Measurements from ENCODE around the gene CALML5. TPM values are rescaled to one million over a fixed set of nuclear protein-coding genes. Genes with fewer than 3 reads are reported as not detected.

Gene CALML5
- total and polyA plus RNA-seq, 2 experiments from 2014 or later: not detected

- Histone ChIP-seq H4K20me1 (ENCODE audit: insufficient read depth) (no peaks in the 10 kb centered on the region), H3K9ac (no peak overlapping the region), H3K4me1 (ENCODE audit: insufficient read depth) (peaks cover 19% of the 10 kb centered on the region), H3K4me3 (no peak overlapping the region), H3K4me2 (ENCODE audit: unreplicated experiment) (no peak overlapping the region), H2AFZ (no peak overlapping the region), H3K27ac (no peak overlapping the region), H3K9me2 (ENCODE audit: insufficient read depth) (no peaks in the 10 kb centered on the region), H3F3A (ENCODE audit: insufficient read depth) (no peaks in the 10 kb centered on the region), H3K36me3 (ENCODE audit: low read depth) (no peaks in the 10 kb centered on the region), H3K9me3 (ENCODE audit: low read depth) (no peaks in the 10 kb centered on the region), H3K27me3 (replicated peaks; ENCODE audit: insufficient read depth) (no peaks in the 10 kb centered on the region), H3K79me2 (ENCODE audit: insufficient read depth) (no peaks in the 10 kb centered on the region)
- no peak for DNase-seq
- no peak for TF ChIP-seq EZH2phosphoT487 (IDR thresholded peaks at IDR 0.05; ENCODE audit: insufficient read depth, low read depth)
- WGBS, 2 experiments (ENCODE audit: low coverage in 1 of 2, low lambda C conversion rate in 2 of 2, missing lambda C conversion rate in 2 of 2): 95 to 96% methylated on average over 14 to 15 of the region's 15 CpGs
- in situ Hi-C loops (cut with MboI): no loop called here
Observed at GRCh38 chr10:5470062-5470751, 29.2 kb downstream of the CALML5 start.

DNA sequence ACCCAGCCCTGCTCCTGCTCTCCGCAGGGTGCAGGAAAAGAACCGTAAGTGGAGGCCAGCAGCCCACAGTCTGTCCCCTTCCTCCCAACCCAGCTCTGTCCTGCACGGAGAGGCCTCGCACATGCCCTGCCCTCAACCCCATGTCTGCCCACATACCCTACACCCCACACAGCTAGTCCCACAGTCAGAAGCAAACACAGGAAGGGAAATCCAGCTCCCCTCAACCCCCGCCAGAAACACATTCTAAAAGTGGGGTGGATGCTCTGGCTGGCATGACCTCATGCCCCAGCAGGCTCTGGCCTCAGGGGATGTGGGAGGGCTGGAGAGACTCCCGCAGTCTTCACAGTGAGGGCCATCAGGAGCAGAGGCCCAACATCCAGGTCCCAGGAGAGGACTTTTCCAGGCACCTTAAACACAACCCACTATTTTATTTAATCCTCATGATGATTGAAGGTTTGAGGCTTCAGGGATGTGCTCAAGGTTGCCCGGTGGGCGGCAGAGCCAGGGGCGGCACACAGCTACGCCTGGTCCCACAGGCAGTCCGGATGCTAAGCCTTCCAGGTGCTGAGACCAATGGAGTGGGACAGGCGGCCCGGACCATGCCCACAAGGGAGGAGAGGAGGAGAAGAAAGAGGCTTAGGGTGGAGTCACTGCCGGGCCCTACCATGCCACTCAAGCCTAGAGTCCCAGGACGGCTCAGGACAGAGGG lies 29.9 kb downstream of the CALML5 start:
- Histone ChIP-seq H3K79me2 (ENCODE audit: insufficient read depth) (no peaks in the 10 kb centered on the region), H3K4me1 (ENCODE audit: insufficient read depth) (peaks cover 14% of the 10 kb centered on the region), H4K20me1 (ENCODE audit: insufficient read depth) (no peaks in the 10 kb centered on the region), H3K4me3 (no peak overlapping the region), H3K27ac (no peak overlapping the region), H3K27me3 (replicated peaks; ENCODE audit: insufficient read depth) (no peaks in the 10 kb centered on the region), H3F3A (ENCODE audit: insufficient read depth) (peaks cover 3% of the 10 kb centered on the region; the same call in 1 of the 2 replicates), H3K4me2 (ENCODE audit: unreplicated experiment) (no peak overlapping the region), H3K9me3 (ENCODE audit: low read depth) (no peaks in the 10 kb centered on the region), H3K36me3 (ENCODE audit: low read depth) (no peaks in the 10 kb centered on the region), H3K9me2 (ENCODE audit: insufficient read depth) (no peaks in the 10 kb centered on the region), H3K9ac (no peak overlapping the region), H2AFZ (no peak overlapping the region)
- DNase-seq: no peak
- TF ChIP-seq EZH2phosphoT487 (IDR thresholded peaks at IDR 0.05; ENCODE audit: insufficient read depth, low read depth) (no peak), EZH2 (IDR thresholded peaks at IDR 0.05; ENCODE audit: insufficient read depth, poor library complexity, severe bottlenecking) (no peak)
- 87 to 90% methylated on average over 12 to 15 of the region's 15 CpGs for WGBS, 2 experiments (ENCODE audit: low coverage in 1 of 2, low lambda C conversion rate in 2 of 2, missing lambda C conversion rate in 2 of 2)
- in situ Hi-C loops (cut with MboI): no loop called here

DNA sequence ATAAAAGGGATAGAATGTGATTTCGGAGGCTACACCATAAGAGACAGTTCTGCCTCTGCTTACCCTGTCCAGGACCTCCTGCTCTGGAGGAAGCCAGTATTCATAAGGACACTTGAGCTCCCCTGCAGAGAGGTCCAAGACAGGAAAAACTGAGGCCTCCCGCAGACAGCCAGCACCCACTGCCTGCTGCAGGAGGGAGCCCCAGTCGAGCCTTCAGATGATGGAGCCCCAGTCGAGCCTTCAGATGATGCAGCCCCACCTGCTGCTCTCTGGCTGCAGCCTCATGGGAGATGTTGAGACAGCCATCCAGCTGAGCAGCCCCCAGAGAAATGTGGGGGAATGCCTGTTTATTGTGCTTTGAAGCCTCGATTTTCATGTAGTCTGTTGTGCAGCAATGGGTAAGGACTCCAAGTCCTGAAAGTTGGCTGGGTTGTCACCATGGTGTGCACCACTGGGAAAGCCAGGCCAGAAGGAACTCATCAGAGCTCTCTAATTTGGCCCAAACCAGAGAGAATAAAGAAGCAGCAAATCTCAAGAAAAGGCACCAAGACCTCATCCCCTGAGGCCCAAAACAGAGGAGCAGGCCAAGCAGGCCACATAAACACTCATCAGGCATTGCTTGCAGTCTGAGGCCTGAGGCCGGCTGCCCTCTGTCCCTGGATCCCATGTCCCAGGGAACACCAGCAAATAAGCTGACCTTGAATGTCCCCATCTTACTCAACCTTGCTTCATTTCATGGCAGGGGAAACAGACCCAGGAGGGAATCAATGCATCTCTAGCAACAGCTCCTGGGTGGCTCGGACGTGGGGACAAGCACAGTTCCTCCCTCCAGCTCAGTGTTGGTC lies 30.9 kb downstream of the CALML5 start:
- H3K27ac ChIP-seq: no peak overlapping the region
- no peaks in the 10 kb centered on the region for H4K20me1 ChIP-seq (ENCODE audit: insufficient read depth)
- no peak overlapping the region for H3K4me3 ChIP-seq
- no peak overlapping the region for H3K4me2 ChIP-seq (ENCODE audit: unreplicated experiment)
- WGBS, 2 experiments (ENCODE audit: low coverage in 1 of 2, low lambda C conversion rate in 2 of 2, missing lambda C conversion rate in 2 of 2): 64 to 76% methylated on average over 8 of the region's 8 CpGs
- H3K79me2 ChIP-seq (ENCODE audit: insufficient read depth): no peaks in the 10 kb centered on the region
- in situ Hi-C loops (cut with MboI): no loop called here
- H3K9ac ChIP-seq: no peak overlapping the region
- H3K27me3 ChIP-seq (replicated peaks; ENCODE audit: insufficient read depth): no peaks in the 10 kb centered on the region
- H3F3A ChIP-seq (ENCODE audit: insufficient read depth): peaks cover 4% of the 10 kb centered on the region; the same call in 1 of the 2 replicates
- no peak for TF ChIP-seq EZH2 (IDR thresholded peaks at IDR 0.05; ENCODE audit: insufficient read depth, poor library complexity, severe bottlenecking)
- no peak for TF ChIP-seq EZH2phosphoT487 (IDR thresholded peaks at IDR 0.05; ENCODE audit: insufficient read depth, low read depth)
- H3K9me2 ChIP-seq (ENCODE audit: insufficient read depth): no peaks in the 10 kb centered on the region
- no peaks in the 10 kb centered on the region for H3K36me3 ChIP-seq (ENCODE audit: low read depth)
- peaks cover 12% of the 10 kb centered on the region for H3K4me1 ChIP-seq (ENCODE audit: insufficient read depth)
- DNase-seq: no peak
- H3K9me3 ChIP-seq (ENCODE audit: low read depth): no peaks in the 10 kb centered on the region
- no peak overlapping the region for H2AFZ ChIP-seq

- Histone ChIP-seq H3K9ac (no peak overlapping the region), H3K9me2 (ENCODE audit: insufficient read depth) (no peaks in the 10 kb centered on the region), H3K9me3 (ENCODE audit: low read depth) (no peaks in the 10 kb centered on the region), H3K79me2 (ENCODE audit: insufficient read depth) (no peaks in the 10 kb centered on the region), H3F3A (ENCODE audit: insufficient read depth) (peaks cover 6% of the 10 kb centered on the region; the same call in 1 of the 2 replicates), H2AFZ (no peak overlapping the region), H4K20me1 (ENCODE audit: insufficient read depth) (no peaks in the 10 kb centered on the region), H3K4me3 (no peak overlapping the region), H3K4me2 (ENCODE audit: unreplicated experiment) (no peak overlapping the region), H3K4me1 (ENCODE audit: insufficient read depth) (peaks cover 12% of the 10 kb centered on the region), H3K27me3 (replicated peaks; ENCODE audit: insufficient read depth) (no peaks in the 10 kb centered on the region), H3K27ac (no peak overlapping the region), H3K36me3 (ENCODE audit: low read depth) (no peaks in the 10 kb centered on the region)
- TF ChIP-seq EZH2 (IDR thresholded peaks at IDR 0.05; ENCODE audit: insufficient read depth, poor library complexity, severe bottlenecking): no peak
- TF ChIP-seq EZH2phosphoT487 (IDR thresholded peaks at IDR 0.05; ENCODE audit: insufficient read depth, low read depth): no peak
- no peak for DNase-seq
- WGBS, 2 experiments (ENCODE audit: low coverage in 1 of 2, low lambda C conversion rate in 2 of 2, missing lambda C conversion rate in 2 of 2): 89 to 90% methylated on average over 5 to 6 of the region's 6 CpGs
- in situ Hi-C loops (cut with MboI): no loop called here
Observed at GRCh38 chr10:5467634-5468255, 31.6 kb downstream of the CALML5 start.
